Kidney (tissue), 14 donors: ENCODE data around the gene VGF. TPM values are rescaled to one million over a fixed set of nuclear protein-coding genes. Genes with fewer than 3 reads are reported as not detected.

Experiments
- DNase-seq, 5 donors: peaks; one replicate each; pipeline ENCODE4 v3.0.0-alpha.2; 2013 to 2020
- FAIRE-seq: peaks from 2 replicates; lab custom pipeline; 2012; peaks lifted over from hg19 to GRCh38; lab: Jason Lieb, UNC
- H3K27ac ChIP-seq, 2 donors: one replicate each; pipeline ENCODE4 v1.7.0; 2013; ENCODE audit warnings: low read depth in 2 of 2, low read length in 2 of 2, inconsistent platforms in 1 of 2
- H3K27me3 ChIP-seq: one replicate; pipeline ENCODE4 v1.7.1; 2013; ENCODE audit warnings: low read length, inconsistent platforms; ENCODE audit not compliant: control insufficient read depth, insufficient read depth
- H3K36me3 ChIP-seq, 3 donors: one replicate each; pipeline versions ENCODE4 v1.7.0 to v1.7.1; 2013; ENCODE audit warnings: low read length in 3 of 3, control low read depth in 1 of 3, inconsistent platforms in 1 of 3; ENCODE audit not compliant: insufficient read depth in 3 of 3, control insufficient read depth in 2 of 3
- H3K4me1 ChIP-seq, 3 donors: one replicate each; pipeline versions ENCODE4 v1.7.0 to v1.7.1; 2013; ENCODE audit warnings: low read length in 3 of 3, inconsistent platforms in 1 of 3, low read depth in 1 of 3; ENCODE audit not compliant: control insufficient read depth in 2 of 3, insufficient read depth in 2 of 3
- H3K4me3 ChIP-seq, 3 donors: one replicate each; pipeline versions ENCODE4 v1.7.0 to v1.8.1; 2013; ENCODE audit warnings: low read length in 3 of 3, control low read depth in 1 of 3, inconsistent platforms in 1 of 3
- H3K9ac ChIP-seq, 3 donors: one replicate each; pipeline versions ENCODE4 v1.7.0 to v1.7.1; 2013; ENCODE audit warnings: low read length in 3 of 3, control low read depth in 1 of 3, inconsistent platforms in 1 of 3
- H3K9me3 ChIP-seq, 3 donors: one replicate each; pipeline versions ENCODE4 v1.7.0 to v1.7.1; 2013; ENCODE audit warnings: low read length in 3 of 3, control low read depth in 1 of 3, inconsistent platforms in 1 of 3; ENCODE audit not compliant: control insufficient read depth in 2 of 3, insufficient read depth in 1 of 3
- intact Hi-C: fragments of 100-400 bp; cut with DNase I; formaldehyde crosslinking; loops from one replicate; pipeline ENCODE4 v1.11.1; 2022
- polyA plus RNA-seq: library from polyadenylated mRNA; stranded (reverse); fragments of 350-450 nt; fragmentation: Illumina TruSeq; extraction: RNeasy Lipid Tissue Mini Kit (QIAGEN cat#74804); gene quantifications from one replicate; pipeline ENCODE4 v1.2.3, GENCODE V29; 2014; ENCODE audit warnings: low read depth, low replicate concordance; ENCODE audit not compliant: insufficient read depth
- total RNA-seq: library from RNA; stranded (reverse); fragmentation: NEBNext Ultra II Directional; extraction: Animal tissue kit (Norgen Biotek cat#: 25700); gene quantifications from one replicate; pipeline ENCODE4 v1.2.1, GENCODE V29; 2021
- TF ChIP-seq, protein P1 (sequence below): IDR thresholded peaks from 3 replicates; pipeline ENCODE4 v1.5.1; 2012; ENCODE audit warnings: mild to moderate bottlenecking, moderate library complexity, borderline replicate concordance; ENCODE audit not compliant: insufficient read depth; ENCODE audit errors: extremely low read depth
- donor health status: control.
- donor health status: control.
- donor health status: control.
- donor health status: control.
- donor health status: control.
- donor health status: DM: yes; HTN: yes; CAD: no.
- donor health status: Normal renal cell carcinoma (clear cell type).

Gene VGF
- total and polyA plus RNA-seq, 2 donors from 2014 or later: 0.38 to 2.2 TPM

DNA sequence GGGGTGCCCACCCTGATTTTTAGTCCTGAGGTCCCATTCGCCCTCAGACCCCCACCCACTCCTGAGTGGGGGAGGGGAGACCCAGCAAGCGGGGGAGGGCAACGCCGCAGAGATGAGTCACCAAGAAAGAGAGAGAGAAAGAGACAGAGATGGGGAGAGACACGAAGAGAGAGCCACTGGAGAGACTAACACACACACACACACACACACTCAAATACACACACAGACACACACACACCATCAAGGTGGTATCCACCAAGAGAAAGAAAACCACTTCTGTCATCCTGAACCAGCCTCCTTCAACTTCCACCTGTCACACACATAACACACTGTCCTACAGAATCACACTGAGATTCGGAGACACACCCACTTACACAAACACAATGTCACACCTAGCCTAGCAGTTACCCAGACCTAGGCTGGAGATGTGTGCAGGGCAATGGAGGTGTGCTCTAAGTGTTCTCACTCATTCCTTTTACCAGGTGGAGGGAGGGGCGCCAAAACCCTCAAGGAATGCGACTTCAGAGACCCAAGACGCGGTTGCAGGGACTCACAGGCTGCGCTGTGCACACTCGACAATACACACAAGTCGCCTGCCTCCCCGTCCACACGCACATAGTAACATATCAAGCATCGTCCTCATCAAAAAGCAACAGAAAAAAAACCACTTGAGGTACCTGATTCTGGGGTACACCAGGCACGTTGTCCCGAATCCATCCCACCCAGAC is 3.9 kb upstream of the VGF start:
- intact Hi-C loops: no loop called here
- Histone ChIP-seq H3K4me1 (peaks cover 0 to 17% (median 5%) of the 10 kb centered on the region in 3 donors), H3K4me3 (no peak overlapping the region), H3K27ac (no peak overlapping the region), H3K9ac (no peak overlapping the region), H3K27me3 (peaks cover 73% of the 10 kb centered on the region), H3K9me3 (no peaks in the 10 kb centered on the region), H3K36me3 (no peaks in the 10 kb centered on the region)
- DNase-seq (no peak), FAIRE-seq (no peak)
- TF ChIP-seq, protein P1, sequence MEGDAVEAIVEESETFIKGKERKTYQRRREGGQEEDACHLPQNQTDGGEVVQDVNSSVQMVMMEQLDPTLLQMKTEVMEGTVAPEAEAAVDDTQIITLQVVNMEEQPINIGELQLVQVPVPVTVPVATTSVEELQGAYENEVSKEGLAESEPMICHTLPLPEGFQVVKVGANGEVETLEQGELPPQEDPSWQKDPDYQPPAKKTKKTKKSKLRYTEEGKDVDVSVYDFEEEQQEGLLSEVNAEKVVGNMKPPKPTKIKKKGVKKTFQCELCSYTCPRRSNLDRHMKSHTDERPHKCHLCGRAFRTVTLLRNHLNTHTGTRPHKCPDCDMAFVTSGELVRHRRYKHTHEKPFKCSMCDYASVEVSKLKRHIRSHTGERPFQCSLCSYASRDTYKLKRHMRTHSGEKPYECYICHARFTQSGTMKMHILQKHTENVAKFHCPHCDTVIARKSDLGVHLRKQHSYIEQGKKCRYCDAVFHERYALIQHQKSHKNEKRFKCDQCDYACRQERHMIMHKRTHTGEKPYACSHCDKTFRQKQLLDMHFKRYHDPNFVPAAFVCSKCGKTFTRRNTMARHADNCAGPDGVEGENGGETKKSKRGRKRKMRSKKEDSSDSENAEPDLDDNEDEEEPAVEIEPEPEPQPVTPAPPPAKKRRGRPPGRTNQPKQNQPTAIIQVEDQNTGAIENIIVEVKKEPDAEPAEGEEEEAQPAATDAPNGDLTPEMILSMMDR: no peak

DNA sequence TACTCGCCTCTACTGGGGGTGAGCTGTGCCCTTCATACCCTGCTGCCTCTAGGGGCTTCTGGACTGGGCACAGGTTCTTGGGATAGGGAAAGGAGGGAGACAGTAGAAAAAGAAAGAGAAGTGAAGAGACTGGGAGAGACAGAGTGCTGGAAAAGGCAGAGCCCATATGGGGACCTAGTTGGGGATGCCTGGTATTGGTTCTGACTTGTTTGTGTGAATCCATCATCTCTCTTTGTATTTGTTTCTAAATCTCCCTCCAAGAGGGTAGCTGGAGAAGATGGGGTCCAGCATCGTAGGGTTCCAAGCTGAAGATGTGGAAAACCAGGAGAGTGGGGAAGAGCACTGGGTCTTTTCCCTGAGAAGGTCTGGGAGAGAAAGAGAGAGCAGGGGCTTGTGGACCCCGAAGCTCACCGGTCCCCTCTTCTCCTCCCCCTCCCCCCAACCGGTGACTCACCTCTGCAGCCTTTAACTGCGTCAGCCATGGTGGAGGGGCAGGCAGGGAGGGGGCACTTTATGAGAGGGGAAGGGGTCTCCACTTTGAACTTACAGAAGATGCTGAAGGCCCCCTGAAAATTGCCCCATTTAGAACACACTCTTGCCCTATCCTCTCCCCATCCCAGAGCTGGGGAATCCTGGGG is 3.2 kb upstream of the VGF start:
- DNase-seq (no peak), FAIRE-seq (no peak)
- no peak overlapping the region for H3K4me3 ChIP-seq
- intact Hi-C loops: no loop called here
- H3K9me3 ChIP-seq: no peaks in the 10 kb centered on the region
- no peaks in the 10 kb centered on the region for H3K36me3 ChIP-seq
- no peak overlapping the region for H3K9ac ChIP-seq
- peaks cover 0 to 24% (median 5%) of the 10 kb centered on the region in 3 donors for H3K4me1 ChIP-seq
- no peak overlapping the region for H3K27ac ChIP-seq
- TF ChIP-seq, protein P1: no peak
- H3K27me3 ChIP-seq: peaks cover 69% of the 10 kb centered on the region

DNA sequence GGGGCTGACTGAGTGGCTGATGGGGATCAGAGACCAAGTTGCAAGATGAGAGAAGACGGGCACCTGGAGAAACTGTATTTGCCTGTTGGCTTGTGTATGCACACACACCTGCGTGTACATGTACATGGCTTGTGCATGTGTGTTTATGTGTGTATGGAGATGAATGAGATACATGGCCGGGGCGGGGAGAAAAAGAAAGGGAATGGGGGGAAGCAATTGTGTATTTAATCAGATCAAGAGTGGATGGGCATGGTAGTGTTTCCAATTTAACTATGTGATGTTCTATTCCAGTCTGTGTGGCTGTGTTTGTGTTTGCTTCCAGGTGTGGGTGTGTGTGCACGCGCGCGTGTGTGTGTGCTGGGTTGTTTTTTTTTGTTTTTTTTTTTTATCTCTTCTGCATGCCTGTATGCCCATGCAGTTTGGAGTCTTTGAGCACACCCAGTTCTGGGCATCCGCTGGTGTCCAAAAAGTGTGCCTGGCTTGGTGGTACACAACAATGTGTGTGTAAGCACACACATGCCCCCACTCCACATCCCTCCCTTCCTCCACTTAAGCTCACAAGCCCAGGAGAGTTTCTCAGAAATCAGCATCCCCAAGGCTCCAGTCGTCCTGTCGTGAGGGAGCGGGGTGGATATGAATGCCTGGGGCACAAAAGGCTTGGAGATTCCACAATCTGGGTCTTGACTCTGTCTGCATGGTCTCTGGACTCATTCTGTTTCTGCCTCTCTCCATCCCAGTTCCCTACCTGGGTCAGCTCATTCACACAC is 2.5 kb upstream of the VGF start:
- peaks cover 66% of the 10 kb centered on the region for H3K27me3 ChIP-seq
- H3K9me3 ChIP-seq: no peaks in the 10 kb centered on the region
- DNase-seq (no peak), FAIRE-seq (no peak)
- H3K36me3 ChIP-seq: no peaks in the 10 kb centered on the region
- no peak overlapping the region for H3K4me3 ChIP-seq
- peaks cover 0 to 23% (median 5%) of the 10 kb centered on the region in 3 donors for H3K4me1 ChIP-seq
- TF ChIP-seq, protein P1: no peak
- no peak overlapping the region for H3K27ac ChIP-seq
- intact Hi-C loops: no loop called here
- no peak overlapping the region for H3K9ac ChIP-seq
